22Rv1 (cell line): Measurements from ENCODE around the gene LDLRAD2.

ENCODE experiments used
- H3K27ac ChIP-seq: fragments of 450-650 bp; 2 replicates; pipeline ENCODE4 v1.5.1; 2017
- CTCF ChIP-seq: fragments of 450-650 bp; IDR thresholded peaks from 2 replicates; pipeline ENCODE4 v1.5.1; 2017; ENCODE audit warnings: mild to moderate bottlenecking
- ZFX ChIP-seq: fragments of 450-650 bp; IDR thresholded peaks from 2 replicates; pipeline ENCODE4 v1.6.1; 2017; ENCODE audit warnings: antibody characterized with exemption, borderline replicate concordance

Gene LDLRAD2

GRCh38 chr1:21836010-21836409 is 23.9 kb downstream of the LDLRAD2 start:
- no peak overlapping the region for H3K27ac ChIP-seq
- TF ChIP-seq CTCF (no peak), ZFX (no peak)

- TF ChIP-seq CTCF (no peak), ZFX (no peak)
- no peak overlapping the region for H3K27ac ChIP-seq
Measured at GRCh38 chr1:21836729-21837128, 24.7 kb downstream of the LDLRAD2 start.

- TF ChIP-seq CTCF (no peak), ZFX (no peak)
- no peak overlapping the region for H3K27ac ChIP-seq
Measured at GRCh38 chr1:21837476-21837875, 25.4 kb downstream of the LDLRAD2 start.

- TF ChIP-seq ZFX (no peak), CTCF (no peak)
- no peak overlapping the region for H3K27ac ChIP-seq
Measured at GRCh38 chr1:21838359-21839157, 26.5 kb downstream of the LDLRAD2 start.

DNA sequence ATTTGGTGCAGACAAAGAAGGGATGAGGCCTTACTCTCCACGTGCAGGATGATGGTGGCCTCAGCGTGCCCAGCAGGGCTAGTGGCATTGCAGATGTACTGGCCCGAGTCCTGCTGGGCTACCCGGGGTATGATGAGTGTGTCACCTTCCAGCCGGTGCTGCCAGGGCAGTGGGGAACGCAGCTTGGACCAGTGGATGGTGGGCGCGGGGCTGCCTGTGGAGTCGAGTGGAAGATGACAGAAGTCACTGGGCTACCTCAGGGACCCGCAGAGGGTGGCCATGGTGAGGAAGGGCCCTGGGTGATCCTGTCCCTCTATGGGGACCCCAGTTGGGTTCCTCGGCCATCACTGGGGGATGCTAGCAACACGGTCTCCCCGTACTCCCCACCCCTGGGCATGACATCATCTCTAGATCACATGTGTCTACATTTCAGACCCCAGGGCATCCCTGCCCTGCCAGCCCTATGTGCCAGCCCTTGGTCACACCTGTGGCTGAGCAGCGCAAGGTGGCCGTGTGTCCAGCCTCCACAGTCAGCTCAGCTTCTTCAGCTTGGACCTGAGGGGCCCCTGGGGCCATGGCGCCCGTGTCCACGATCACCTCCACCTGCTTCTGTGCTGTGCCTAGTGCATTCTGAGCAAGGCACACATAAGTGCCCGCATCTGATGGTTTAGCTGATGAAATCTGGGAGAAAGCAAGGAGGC is 27.4 kb downstream of the LDLRAD2 start:
- TF ChIP-seq CTCF (no peak), ZFX (no peak)
- H3K27ac ChIP-seq: no peak overlapping the region

DNA sequence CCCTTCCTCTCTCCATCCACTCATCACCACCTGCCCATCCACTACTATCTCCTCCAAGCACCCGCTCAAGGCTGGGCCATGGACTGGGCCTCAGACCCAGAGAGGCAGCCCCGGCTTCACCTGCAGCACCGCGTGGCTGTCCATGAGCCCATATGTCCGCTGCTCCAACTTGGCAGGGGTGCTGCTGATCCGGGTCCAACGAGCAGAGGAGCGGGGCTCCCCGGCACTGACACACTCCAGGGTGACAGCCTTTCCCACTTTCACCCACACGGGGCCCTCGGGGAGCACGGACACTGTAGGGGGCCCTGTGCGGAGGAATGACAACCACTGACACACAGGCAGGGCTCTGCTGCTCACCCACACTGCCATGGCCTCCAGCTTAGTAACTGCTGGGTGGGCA is 28.9 kb downstream of the LDLRAD2 start:
- H3K27ac ChIP-seq: no peak overlapping the region
- TF ChIP-seq CTCF: no peak
- no peak for TF ChIP-seq ZFX

DNA sequence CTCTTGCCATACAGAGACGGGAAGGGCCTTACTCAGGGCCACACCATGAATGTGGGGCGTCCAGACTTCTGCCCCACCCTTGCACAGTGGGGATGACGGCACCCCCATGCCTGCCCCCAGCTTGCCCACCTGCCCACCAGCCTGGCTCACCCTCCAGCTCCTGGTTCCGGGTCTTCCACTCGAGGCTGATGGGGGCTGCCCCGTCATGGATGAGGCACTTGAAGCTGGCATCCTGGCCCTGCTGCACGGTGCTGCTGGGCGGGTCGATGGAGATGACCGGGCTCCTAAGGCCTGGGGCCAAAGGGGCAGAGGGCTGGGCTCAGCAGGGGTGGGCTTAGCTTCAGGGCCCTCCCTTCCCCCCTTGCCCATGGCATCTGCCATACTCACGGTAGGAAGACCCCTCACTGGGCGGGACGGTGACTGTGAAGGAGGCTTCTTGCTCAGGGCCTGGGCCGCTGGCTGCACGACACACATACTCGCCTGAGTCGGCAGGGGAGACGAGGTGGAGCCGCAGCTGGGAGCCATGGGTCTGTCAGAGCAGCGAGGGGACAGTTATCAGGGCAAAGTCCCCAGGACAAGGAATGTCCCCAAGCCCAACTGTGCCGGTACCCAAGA is 29.9 kb downstream of the LDLRAD2 start:
- no peak overlapping the region for H3K27ac ChIP-seq
- TF ChIP-seq CTCF (no peak), ZFX (no peak)
